Stimulated activated CD4-positive, alpha-beta T cell treated with anti-CD3 and anti-CD28 coated beads, Interleukin-1b, Interleukin-23, amount 100 ng/mL, for 1 hour (primary cell): Measurements from ENCODE around the gene MTERF1.
"Not testable (repeated sequence)": the region's sequence is repeated elsewhere in the genome, so short reads cannot be mapped to it uniquely, and the experiment has no call there.

ENCODE experiments used
- DNase-seq, 2 donors: peaks; one replicate each; pipeline ENCODE4 v3.0.0-alpha.2; 2020; ENCODE audit warnings: low read depth in 2 of 2

Gene MTERF1, protein sequence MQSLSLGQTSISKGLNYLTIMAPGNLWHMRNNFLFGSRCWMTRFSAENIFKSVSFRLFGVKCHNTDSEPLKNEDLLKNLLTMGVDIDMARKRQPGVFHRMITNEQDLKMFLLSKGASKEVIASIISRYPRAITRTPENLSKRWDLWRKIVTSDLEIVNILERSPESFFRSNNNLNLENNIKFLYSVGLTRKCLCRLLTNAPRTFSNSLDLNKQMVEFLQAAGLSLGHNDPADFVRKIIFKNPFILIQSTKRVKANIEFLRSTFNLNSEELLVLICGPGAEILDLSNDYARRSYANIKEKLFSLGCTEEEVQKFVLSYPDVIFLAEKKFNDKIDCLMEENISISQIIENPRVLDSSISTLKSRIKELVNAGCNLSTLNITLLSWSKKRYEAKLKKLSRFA

DNA sequence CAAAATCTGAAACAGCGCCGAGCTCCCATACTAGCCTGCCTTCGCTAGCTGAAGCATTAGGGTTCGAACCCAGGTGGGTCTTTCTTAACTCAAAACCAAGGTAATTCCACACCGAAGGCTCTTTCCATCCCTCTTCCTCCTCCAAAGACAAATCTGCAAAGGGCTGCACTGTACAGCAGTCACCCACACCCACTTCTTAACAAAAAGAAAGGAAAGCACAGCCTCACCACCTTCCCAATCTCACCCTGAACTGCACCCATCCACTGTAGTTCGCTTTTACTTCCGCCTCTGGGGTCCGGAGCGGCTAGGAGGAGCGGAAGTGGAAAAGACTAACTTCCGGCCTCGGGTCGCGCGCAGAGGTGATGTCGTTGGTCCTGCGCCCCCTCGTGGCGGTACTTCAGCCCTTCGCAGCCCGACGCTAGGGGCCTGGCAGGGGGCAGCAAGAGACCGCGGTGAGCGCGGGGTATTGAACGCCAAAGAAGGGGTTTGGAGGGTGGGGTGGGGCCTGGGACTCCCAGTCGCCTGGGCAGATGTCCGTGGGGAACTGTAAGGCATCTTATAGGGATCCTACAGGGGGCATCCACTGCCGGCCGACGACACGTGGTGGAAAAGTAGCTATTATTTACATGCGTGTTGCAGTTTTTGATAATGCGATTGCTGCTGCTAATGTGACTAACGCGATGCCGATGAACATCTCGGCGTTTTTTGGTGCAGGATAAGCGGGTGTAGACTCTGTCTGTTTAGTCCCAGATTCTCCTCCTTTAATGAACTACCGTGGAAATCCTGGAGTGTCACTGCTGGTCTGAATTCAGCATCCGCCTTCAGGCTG lies at the start of gene MTERF1:
Gene MTERF1 (minus strand): TSS at position 290 of the 829 bp plus-strand sequence. CDS start 619 bp downstream, outside the sequence.
- DNase-seq = peak; percentile 83 to 92

DNA sequence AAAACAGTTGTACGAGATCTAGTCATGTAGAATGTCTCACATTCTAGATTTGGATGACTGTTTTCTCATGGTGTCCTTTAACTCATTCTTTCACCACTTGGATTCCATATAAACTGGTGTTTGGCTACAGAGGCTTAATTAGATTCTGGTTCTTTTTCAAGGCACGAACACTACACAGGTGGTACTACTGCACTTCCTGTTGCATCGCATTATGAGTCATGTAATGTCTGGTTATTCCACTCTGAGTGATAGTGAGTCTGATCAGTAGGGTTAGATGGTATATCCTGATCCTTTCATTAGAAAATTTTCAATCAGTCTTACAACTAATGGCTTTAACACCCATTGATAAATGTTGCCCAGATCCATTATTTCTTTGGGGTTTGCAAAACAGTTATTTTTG lies 49.0 kb upstream of the MTERF1 start:
- DNase-seq = no peak

DNA sequence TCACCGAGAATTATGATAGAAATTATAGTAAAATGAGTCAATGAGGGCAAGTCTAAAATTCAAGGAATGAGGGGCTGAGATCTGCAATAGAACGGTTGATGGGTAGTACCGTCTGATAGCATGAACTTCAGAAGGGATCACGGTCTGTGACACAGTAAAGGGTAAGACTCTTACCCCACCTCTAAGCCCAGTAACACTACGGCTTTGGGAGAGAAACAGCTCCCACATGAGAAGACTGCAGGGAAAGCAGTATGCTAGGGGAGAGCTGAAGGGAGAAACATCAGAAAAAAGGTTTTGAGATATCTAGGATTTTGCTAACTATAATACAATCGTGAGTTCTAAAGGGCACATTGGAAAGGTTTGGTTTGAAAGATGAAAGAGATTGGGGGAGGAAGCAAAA lies 47.4 kb upstream of the MTERF1 start:
- no peak for DNase-seq

DNA sequence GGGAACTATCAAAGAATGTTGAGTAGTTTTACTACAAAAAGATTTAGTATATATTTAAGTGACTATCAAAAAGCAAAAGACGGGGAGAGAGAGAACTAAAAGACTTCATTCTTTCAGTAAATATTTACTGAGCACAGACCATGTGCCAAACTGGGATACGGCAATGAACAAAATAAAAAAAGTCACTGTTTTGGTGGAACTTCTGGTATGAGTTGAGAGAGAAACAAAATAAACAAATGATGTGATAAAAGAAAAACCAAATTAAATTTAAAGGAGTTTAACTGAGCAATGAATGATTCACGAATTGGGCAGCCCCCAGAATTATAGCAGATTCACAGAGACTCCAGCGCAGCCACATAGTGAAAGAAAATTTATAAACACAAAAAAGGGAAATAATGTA lies 42.4 kb upstream of the MTERF1 start:
- DNase-seq = no peak

DNA sequence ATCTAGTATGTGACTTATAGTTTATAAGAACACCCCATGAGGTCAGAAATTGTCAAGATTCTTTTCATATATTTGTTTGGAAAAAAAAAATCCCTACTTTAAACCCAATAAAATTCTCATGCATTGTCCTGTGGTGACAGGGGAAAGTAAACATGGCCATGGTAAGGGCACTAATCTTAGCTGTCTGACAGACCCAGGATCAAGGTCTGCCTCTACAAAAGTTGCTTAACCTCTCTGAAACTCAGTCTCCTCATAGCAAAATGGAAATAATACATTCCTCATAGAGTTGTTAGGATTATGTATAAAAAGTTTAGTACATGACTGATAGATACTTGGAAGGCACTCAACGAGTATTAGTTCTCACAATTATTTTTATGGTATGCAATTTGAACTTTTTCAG lies 37.9 kb upstream of the MTERF1 start:
- no peak for DNase-seq

DNA sequence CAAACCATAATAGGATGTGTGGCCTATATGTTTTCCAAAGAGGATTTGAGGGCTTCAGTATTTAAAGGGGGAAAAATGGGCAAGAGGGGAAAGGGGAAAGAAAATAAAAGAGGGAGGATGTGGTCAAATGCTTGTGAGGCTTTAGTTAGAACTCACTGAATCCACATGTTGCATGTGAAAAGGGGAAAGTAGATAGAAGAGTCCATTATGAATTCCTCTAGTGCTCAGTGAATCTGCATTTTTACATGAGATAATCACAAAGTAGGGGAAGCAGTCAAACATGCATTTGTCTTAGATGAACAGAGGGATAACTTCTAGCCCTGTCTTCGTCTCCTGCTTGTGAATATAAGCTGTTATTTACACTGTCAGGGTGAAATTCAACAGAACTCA lies 35.5 kb upstream of the MTERF1 start:
- no peak for DNase-seq

DNA sequence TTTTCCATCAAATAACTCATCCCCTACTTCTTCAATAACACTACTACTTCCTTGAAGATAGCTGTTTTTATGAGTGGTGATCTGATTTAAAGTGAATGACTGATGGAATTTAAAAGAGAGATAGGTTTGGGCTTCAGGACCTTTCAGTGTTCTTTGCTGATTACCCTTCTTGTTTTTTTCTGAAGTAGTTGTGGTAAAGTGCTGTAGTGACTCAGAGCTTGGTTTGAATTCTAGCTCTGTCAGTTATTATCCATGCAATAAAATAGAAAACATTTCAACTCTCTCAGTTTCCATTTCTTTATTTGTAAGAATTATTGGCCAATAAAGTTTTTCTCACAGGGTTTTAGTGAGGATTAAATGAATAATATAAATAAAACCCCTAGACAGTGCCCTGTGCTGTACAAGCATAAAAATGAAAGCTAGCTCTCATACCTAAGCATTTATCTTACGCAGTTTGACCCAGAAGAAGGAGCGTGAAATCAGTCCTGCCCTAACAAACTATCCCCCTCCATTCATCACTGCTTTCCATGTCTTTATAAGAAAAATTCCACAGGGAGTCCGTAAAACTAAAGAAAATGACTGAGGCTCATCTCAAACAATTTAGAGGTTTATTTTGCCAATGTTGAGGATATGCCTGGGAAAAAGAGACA lies 35.0 kb upstream of the MTERF1 start:
- DNase-seq = no peak

DNA sequence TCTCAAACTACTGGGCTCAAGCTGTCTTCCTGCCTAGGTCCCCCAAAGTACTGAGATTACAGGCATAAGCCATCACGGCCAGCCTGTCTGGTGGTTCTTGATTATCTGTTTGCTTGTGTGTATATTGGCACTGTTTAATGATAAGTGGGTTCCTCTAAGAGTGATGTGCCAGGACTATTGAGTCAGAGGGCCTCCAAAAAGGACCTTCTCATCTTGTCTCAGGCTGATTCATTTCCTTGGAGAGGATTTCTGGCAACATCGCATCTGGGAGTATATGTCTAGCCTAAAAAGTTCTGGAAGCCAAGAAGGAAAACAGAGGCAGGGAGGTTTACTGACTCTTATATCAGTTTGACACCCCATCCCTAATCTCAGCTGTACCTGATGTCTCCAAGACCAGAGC lies 33.1 kb upstream of the MTERF1 start:
- no peak for DNase-seq

DNA sequence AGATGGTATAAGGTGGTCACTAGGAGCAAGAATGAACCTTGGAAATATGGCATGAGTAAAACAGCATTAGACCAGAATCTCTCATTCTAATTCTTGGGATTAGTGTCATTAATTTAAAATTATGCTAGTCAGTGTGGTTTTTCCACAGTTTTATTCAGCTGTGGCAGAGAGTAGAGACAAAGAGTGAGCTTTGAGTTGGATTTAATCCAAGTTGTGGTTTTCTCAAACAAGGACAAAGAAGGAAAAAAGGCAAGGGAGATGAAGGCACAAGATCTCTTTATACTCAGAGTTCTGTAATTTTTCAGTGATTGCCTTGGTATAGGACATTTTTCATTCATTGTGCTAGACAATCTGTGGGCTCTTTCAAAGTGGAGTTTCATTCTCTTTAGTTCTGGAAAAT lies 32.0 kb upstream of the MTERF1 start:
- no peak for DNase-seq

DNA sequence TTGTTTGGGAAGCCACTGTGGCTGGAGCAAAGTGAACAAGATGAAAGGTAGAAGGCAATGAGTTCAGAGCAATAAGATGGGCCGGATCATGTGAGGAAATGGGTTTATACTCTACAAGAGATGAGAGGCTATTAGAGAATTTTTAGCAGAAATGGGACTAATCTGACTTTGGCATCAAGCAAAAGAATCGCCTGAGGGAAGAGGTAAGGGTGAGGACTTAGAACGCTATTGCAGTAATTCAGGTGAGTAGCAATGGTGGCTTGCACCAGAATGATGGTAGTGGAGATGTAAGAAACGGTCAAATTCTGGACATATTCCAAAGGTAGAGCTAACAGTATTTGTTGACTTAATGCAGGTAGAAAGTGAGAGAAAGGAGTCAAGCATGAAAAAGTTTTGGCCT lies 30.6 kb upstream of the MTERF1 start:
- no peak for DNase-seq

DNA sequence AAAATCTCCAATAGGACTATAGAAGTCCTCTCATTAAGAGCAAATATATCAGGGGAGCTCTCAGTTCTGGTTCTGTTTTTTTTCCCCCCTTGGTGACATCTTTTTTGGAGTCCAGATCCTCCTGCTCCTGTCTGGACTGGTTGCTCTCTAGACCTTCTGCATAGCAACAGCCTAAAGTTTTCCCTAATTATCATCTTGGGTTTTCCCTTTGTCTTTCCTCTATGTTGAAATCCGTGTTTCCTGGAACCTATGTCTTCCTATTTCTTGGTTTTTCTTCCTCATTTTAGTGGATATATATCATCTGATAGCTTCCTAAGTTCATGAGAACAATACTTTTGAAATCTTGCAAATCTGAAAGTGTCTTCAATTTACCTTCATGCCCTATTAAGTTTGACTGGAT lies 29.7 kb upstream of the MTERF1 start:
- no peak for DNase-seq

DNA sequence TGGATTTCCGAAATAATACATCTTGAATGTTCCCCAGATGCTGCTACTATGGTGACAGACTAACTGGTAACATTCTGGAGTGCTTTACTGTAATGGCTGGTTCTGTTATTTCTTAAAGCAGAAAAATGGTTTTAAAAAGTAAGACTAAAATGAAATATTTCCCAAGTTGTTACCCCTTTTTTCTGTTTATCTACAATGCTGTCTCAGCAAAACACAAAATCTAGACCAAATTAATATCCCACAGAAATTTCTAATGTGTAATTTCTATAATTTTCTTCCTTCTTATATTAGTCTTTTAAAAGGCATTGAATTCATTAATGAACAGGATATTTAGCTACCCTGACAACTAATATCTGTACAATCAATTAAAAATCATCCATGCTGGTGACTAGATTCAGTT lies 19.1 kb upstream of the MTERF1 start:
- DNase-seq = no peak

DNA sequence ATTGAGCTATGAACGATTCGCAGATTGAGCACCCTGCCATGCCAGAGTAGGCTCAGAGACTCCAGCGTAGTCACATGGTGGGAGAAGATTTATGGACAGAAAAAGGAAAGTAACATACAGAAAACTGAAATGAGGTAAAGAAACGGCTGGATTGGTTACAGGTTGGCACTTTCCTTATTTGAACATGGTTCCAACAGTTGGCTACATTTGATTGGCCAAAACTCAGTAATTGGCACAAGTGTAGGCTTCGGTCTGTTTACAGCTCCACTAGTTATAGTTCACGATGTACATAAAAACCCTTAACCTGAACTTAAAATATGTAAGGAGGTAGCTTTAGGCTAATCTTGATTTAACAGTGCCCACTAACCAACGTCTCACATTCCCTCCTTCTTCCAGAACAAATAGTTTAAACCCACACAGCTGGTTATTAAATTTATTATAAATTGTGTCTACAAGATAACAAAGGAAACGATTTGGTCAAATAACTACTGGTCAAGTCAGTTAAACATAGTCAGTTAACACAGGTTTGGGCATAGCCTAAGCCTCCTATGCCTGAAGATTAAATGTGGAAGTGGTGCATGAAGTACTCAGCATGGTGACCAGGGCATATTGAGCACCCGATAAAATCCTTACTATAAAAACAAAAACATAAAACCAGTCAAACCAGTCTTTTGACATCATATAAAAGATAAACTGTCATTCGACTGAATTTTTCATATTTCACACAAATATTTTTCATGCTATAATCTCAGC lies 17.9 kb upstream of the MTERF1 start:
- no peak for DNase-seq

DNA sequence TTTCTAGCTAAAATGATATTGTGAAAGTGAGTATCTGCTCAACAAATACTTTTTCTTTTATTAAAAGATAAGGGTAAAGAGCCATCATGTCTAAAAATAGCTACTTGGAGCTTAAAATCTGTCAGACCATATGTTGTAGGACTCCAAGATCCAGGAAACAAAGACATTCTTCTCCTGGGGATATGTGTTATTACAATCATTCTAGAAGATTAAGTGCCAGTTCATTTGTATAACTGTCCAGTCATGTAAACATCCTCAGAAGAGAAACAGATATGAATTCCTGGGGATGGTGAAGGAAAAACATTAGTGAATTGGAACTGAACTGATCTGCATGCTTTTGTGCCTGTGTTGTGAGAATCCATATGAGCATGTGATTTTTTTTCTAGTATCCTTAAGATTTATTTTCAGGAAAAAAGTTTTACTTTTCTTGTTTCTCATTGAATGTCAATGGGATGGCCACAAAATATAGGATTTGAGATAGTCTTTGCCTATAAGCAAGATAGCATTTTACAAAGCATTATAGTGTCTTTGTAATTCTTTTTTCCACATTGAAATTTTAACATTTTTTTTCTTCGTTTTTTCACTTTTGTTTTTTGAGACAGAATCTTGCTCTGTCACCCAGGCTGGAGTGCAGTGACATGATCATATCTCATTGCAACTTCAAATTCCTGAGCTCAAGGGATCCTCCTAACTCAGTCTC lies 14.4 kb upstream of the MTERF1 start:
- DNase-seq = no peak

DNA sequence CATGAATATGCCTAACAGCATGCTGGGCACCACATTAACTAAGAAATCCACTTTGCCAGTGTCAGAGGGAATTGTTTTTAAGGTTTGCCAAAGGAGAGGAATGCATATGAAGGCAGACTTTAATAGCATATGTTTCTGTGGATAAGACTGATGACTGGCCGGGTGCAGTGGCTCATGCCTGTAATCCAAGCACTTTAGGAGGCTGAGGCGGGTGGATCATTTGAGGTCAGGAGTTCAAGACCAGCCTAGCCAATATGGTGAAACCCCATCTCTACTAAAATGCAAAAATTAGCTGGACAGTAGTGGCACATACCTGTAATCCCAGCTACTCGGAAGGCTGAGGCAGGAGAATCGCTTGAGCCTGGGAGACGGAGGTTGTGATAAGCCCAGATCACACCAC lies 13.2 kb upstream of the MTERF1 start:
- DNase-seq = not testable (repeated sequence)

DNA sequence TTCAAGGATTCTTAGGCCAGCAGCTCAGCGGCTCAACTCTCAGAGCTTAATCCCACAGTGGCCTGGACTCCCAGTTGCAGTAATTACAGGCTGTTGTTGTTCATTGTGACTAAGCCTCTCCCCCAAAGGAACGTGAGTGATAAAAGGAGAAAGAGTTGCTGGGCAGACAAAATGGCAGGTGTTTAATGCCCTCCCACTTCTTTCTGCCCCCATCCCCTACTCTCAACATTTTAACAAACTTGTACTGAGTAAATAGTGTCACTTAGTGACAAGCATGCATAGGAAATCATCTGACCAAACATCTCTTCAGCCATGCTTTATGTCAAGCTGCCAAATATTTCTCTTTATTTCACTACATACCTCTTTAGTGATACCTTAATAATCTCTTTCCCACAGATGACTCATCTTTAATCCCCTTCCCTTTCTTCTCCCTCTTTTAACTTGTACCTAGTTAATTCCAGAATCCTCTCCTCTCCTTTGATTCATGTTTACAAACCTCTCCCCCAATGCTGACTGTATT lies 12.4 kb upstream of the MTERF1 start:
- no peak for DNase-seq

DNA sequence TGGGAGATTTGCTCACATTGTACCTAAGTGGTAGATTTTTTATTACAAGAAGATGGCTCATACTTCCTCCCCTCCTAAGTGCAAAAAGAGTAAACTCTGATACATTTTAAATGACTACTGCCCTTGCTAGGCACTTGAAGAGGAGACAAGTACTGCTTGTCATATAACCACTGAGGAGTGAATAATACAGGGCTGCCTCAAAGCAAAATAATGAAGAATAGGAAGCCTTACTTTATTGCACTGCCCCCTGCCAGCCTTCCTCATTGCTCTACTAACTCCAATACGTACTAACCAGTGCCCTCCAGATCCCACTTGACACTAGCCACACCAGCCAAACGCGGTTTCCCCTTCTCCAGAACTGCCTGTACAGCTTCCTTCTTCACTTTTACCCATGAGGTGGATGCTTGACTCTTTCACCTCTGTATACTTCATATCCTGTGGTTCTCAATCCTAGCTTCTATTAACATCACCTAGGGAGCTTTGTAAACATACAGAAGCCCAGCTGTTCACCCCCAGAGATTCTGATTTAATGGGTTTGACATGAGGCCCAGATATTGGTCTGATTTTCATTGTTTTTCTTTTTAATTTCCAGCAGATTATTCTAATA lies 11.7 kb upstream of the MTERF1 start:
- no peak for DNase-seq

DNA sequence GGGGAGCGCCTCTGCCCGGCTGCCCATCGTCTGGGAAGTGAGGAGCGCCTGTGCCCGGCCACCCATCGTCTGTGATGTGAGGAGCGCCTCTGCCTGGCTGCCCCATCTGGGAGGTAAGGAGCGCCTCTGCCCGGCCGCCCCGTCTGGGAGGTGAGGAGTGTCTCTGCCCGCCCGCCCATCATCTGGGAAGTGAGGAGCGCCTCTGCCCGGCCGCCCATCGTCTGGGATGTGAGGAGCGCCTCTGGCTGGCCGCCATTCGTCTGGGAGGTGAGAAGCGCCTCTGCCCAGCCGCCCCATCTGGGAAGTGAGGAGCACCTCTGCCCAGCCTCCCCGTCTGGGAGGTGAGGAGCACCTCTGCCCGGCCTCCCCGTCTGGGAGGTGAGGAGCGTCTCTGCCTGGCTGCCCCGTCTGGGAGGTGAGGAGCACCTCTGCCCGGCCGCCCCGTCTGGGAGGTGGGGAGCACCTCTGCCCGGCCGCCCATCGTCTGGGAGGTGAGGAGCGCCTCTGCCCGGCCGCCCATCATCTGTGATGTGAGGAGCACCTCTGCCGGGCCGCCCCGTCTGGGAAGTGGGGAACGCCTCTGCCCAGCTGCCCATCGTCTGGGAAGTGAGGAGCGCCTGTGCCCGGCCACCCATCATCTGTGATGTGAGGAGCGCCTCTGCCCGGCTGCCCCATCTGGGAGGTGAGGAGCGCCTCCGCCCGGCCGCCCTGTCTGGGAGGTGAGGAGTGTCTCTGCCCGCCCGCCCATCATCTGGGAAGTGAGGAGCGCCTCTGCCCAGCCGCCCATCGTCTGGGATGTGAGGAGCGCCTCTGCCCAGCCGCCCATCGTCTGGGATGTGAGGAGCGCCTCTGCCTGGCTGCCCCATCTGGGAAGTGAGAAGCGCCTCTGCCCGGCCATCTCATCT lies 8.0 kb upstream of the MTERF1 start:
- not testable (repeated sequence) for DNase-seq
